Measurements from ENCODE around the gene KLF3.

- TF ChIP-seq CTCF (conservative IDR thresholded peaks at IDR 0.05; ENCODE audit: low read depth, low read length) (no peak), EZH2 (IDR thresholded peaks at IDR 0.05; ENCODE audit: low read length, unreplicated experiment) (no peak), EZH2phosphoT487 (IDR thresholded peaks at IDR 0.05; ENCODE audit: borderline replicate concordance, low read length) (no peak)
Observed at GRCh38 chr4:38734911-38735310, 70.9 kb downstream of the KLF3 start.
